ES-I3 (cell line): ENCODE data around the gene TCFL5.
A peak's percentile ranks its signal among the peaks of the same experiment; 100 is the strongest.

ENCODE experiments used
- H3K36me3 ChIP-seq: 2 replicates; pipeline ENCODE4 v1.6.1; 2013; ENCODE audit warnings: mild to moderate bottlenecking, low read length, control low read depth, moderate library complexity; ENCODE audit not compliant: insufficient read depth
- H3K4me1 ChIP-seq: 2 replicates; pipeline ENCODE4 v1.6.1; 2013; ENCODE audit warnings: mild to moderate bottlenecking, control low read depth, low read length; ENCODE audit not compliant: insufficient read depth
- H3K9ac ChIP-seq: 2 replicates; pipeline ENCODE4 v1.6.1; 2013; ENCODE audit warnings: low read depth, mild to moderate bottlenecking, low read length, moderate library complexity
- H3K9me3 ChIP-seq: 2 replicates; pipeline ENCODE4 v1.6.1; 2013; ENCODE audit warnings: mild to moderate bottlenecking, low read length, moderate library complexity; ENCODE audit not compliant: control insufficient read depth, insufficient read depth

Gene TCFL5

GRCh38 chr20:62799459-62799858 lies 62.2 kb downstream of the TCFL5 start:
- no peak overlapping the region for H3K9ac ChIP-seq

GRCh38 chr20:62799036-62799435 lies 62.6 kb downstream of the TCFL5 start:
- H3K4me1 ChIP-seq: no peaks in the 10 kb centered on the region; the same call in 1 of the 2 replicates
- H3K36me3 ChIP-seq: no peaks in the 10 kb centered on the region
- no peaks in the 10 kb centered on the region for H3K9me3 ChIP-seq
- H3K9ac ChIP-seq: no peak overlapping the region

More at GRCh38 chr20:62799459-62799858, 62.2 kb downstream of the TCFL5 start:
- no peaks in the 10 kb centered on the region for H3K36me3 ChIP-seq
- H3K9me3 ChIP-seq: no peaks in the 10 kb centered on the region
- no peaks in the 10 kb centered on the region; the same call in 1 of the 2 replicates for H3K4me1 ChIP-seq

DNA sequence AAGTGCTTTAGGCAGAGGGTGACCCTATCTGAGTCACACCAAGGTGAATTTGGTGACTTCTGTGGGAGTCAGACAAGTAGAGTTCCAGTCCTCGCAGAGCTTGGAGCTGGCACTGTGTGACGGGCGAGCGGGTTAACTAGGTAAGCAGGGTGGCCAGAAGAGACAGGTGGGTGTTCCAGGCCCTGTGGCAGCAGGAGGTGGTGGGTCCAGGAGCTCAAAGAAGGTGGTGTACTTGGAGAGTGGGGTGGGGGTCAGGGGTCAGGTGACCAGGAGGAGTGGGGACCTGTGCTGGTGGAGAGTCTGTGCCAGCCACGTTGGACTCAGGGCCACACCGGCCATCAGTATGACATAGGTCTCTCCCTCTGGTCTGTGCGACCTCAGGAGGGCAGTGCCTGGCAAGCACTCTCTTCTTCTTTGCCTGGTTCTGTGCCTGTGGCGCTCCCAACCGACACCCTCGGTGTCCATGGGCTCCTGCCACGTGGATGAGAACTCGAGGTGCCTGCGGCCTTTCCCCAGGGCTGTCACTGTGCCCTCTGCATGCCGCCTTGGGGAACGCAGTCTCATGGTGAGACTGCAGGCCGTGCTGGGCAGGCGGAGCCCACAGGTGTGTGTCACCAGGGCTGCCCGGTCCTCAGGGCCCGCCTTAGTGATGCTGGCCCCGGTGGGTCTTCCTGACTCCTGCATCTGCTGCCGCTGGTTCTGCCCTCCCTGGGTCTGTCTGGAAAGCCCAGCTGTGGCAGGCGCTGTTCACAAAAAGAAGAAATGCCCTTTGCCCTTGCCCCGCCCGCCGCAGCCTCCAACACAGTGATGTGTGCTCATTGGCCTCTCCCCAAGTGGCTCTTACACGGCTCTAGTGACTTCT lies 63.7 kb downstream of the TCFL5 start:
- Histone ChIP-seq H3K36me3 (no peaks in the 10 kb centered on the region), H3K9ac (no peak overlapping the region), H3K4me1 (peaks cover 4% of the 10 kb centered on the region; the same call in 1 of the 2 replicates), H3K9me3 (no peaks in the 10 kb centered on the region)

- H3K36me3 ChIP-seq: no peaks in the 10 kb centered on the region
- no peaks in the 10 kb centered on the region for H3K9me3 ChIP-seq
- H3K9ac ChIP-seq: peak overlapping the region; percentile 84
- peaks cover 4% of the 10 kb centered on the region; the same call in 1 of the 2 replicates for H3K4me1 ChIP-seq
Observed at GRCh38 chr20:62796699-62797491, 64.7 kb downstream of the TCFL5 start.

DNA sequence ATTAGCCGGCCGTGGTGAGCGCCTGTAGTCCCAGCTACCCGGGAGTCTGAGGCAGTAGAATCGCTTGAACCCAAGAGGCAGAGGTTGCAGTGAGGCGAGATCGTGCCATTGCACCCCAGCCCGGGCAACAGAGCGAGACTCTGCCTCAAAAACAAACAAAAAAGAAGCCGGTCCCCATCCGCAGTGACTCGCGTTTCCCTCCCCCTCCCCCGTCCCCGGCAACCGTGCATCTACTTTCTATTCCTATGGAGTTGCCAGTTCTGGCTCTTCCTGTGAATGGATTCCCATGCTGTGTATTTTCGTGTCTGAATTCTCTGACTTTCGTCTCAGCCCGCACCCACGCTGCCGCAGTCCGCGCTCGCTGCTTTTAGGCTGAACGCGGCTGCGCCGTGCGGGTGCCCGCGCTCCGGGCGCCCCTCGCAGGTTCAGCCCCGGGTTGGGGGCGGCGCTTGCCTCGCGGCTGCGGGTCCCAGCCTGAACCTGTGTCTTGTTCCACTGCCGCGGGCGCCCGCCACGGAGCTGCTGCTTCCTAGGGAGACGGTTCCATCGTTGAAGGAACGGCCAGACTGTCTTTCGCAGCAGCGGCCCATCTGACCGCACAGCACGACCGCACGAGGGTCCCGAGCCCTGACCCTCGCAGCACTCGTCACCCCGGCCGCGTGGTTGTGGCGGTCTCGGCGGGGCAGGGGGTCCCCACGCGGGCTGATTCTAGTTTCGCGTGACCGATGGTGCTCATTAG lies 66.4 kb downstream of the TCFL5 start:
- Histone ChIP-seq H3K9ac (peak overlapping the region; percentile 84), H3K4me1 (peaks cover 4% of the 10 kb centered on the region; the same call in 1 of the 2 replicates), H3K9me3 (no peaks in the 10 kb centered on the region), H3K36me3 (no peaks in the 10 kb centered on the region)

DNA sequence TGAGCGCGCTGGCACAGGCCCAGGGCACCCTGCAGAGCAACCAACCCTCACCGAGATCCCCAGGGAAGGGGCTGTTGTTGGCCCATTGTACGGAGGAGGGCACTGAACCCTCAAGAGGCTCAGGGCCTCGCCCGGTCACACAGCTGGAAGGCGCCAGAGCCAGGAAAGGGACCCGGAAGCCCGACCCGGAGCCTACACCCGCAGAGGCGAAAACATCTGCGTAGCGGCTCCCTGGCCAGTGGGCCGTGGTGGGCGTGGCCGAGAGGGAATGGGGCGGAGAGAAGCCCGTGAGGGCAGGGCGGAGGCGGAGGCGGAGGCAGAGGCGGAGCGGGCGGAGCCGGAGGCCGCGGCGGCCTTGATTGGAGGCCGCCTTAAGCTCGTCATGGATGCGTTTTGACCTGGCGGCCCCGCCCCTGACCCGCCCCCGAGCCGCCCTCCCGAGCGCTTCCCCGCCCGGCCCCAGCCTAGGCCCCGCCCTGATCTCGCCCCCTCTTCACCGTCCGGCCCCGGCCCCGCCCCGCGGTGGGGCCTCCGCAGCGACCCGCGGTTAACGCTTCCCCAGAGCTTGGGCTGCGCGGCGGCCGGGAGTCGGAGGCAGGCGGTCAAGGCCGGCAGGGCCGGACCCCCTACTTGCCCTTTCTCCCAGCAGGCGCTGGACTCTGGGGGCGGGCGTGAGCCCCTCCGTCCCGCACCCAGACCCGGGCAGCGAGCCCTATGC lies 67.5 kb downstream of the TCFL5 start:
- H3K9ac ChIP-seq: peak overlapping the region; percentile 84

DNA sequence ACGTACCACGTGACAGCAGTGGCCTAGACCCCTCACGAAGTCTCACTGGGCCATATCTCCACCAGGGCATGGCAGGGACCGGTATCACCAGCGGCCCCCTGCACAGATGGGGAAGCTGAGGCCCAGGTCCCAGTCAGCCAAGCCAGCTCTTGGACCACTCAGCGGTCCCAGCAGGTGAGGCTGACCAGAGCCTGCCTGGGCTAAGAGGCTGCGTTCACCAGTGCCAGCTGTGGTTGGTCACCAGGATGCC lies 67.9 kb downstream of the TCFL5 start:
- H3K9me3 ChIP-seq: no peaks in the 10 kb centered on the region
- H3K4me1 ChIP-seq: peaks cover 4% of the 10 kb centered on the region; the same call in 1 of the 2 replicates

More for the DNA sequence above, 67.5 kb downstream of the TCFL5 start:
- Histone ChIP-seq H3K9me3 (no peaks in the 10 kb centered on the region), H3K36me3 (no peaks in the 10 kb centered on the region), H3K4me1 (peaks cover 4% of the 10 kb centered on the region; the same call in 1 of the 2 replicates)

GRCh38 chr20:62792940-62793756 lies 68.5 kb downstream of the TCFL5 start:
- H3K36me3 ChIP-seq: no peaks in the 10 kb centered on the region
- H3K9ac ChIP-seq: no peak overlapping the region
- H3K4me1 ChIP-seq: peaks cover 4% of the 10 kb centered on the region; the same call in 1 of the 2 replicates
- H3K9me3 ChIP-seq: no peaks in the 10 kb centered on the region

More for the DNA sequence above, 67.9 kb downstream of the TCFL5 start:
- H3K36me3 ChIP-seq: no peaks in the 10 kb centered on the region
- peak overlapping the region; percentile 49; the same call in 1 of the 2 replicates for H3K9ac ChIP-seq

DNA sequence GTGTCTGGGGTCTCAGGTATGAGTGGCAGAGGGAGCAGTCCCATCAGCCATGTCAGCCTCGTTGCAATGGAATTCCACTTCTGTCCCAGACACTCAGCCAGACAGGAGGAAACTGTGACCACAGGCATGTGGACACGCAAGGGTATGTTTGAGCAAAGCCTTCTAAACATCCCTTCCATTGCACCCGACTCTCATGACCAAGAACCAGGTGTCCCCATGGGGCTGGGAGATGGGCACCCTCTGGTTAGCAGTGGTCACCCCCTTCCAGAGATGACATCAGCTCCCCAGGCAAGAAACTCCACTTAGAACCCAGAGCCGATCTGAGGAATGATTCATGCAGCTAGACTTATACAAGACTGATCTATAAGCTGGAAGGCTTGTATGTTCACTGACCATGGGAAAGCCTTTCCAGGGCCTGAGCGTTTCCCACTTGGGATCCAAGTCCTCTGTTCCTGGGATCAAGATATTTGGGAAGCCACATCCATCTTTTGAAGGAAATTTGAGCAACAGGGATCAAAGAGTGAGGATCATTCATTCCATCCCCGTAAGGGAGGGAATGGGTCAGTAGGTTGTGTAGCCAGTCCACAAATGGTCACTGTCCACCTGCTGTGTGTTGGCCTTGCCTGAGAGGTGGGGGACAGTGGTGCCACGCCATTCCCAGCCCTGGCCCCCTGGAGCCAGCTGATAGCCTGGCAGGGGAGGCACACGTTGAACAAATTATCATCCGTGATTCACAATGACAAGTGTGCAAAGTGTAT lies 69.3 kb downstream of the TCFL5 start:
- Histone ChIP-seq H3K4me1 (peaks cover 4% of the 10 kb centered on the region; the same call in 1 of the 2 replicates), H3K9me3 (no peaks in the 10 kb centered on the region), H3K36me3 (no peaks in the 10 kb centered on the region), H3K9ac (no peak overlapping the region)

DNA sequence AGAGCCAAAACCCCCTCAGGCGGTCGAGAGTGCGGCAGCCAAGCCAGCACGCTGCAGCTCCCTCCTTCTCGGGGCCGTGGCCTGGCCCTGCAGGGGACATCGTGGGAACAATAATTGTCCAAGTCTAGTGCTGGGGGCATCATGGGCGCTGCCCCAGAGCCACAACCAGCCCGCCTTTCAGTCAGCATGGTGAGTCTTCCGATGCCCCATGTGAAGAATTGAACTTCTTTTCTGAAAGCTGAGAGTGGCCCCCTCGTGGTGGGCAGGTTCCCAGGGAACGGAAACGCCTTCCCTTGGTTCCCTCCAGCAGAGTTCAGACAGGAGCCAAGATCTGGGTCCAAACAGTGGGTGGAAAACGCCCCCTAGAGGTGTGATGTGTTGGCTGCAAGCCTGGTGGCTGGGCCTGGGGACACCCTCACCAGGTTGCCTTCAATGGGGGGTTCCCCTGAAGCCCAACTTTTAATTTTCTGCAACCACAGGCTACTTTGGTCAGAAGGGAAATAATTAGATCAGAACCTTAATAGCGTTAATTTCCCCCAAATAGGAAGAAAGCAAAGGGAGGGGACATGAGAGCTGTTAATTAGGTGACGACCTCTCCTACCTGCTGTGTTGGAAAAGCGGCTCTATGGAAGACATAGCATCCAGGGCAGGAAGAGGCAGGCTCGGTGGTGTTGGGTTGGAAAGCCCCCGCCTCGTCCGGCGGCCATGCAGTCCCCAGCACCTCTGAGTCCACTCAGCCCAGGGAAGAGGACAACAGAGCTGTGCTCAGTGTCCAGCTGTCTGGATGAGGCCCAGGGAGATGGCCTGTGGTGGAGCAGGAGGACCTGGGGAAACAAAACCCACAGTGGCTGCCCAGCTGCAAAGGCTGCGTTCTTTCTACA lies 70.1 kb downstream of the TCFL5 start:
- no peak overlapping the region; the same call in 1 of the 2 replicates for H3K9ac ChIP-seq
- H3K36me3 ChIP-seq: no peaks in the 10 kb centered on the region
- no peaks in the 10 kb centered on the region for H3K9me3 ChIP-seq
- peaks cover 4% of the 10 kb centered on the region; the same call in 1 of the 2 replicates for H3K4me1 ChIP-seq
